OCI-LY1 (cell line): ENCODE measurements around the gene GPRIN2.

Experiments used
- H2AFZ ChIP-seq: fragments of 200-600 bp; sonication (generic), shearing (Covaris generic); 2 replicates; pipeline ENCODE4 v1.6.0; 2014; ENCODE audit warnings: antibody characterized with exemption, mild to moderate bottlenecking, low read length
- H3F3A ChIP-seq: fragments of 200-600 bp; sonication (generic), shearing (Covaris generic); 2 replicates; pipeline ENCODE4 v1.6.0; 2014; ENCODE audit warnings: mild to moderate bottlenecking, antibody characterized with exemption, low read length, moderate library complexity; ENCODE audit not compliant: insufficient read depth
- H3K27ac ChIP-seq: fragments of 200-600 bp; sonication (generic); 2 replicates; pipeline ENCODE4 v1.5.1; 2014; ENCODE audit warnings: low read length, mixed run types, mild to moderate bottlenecking, low read depth; ENCODE audit not compliant: poor library complexity, severe bottlenecking
- H3K27me3 ChIP-seq: fragments of 200-600 bp; sonication (generic); 2 replicates; pipeline ENCODE4 v1.6.0; 2014; ENCODE audit warnings: antibody characterized with exemption, mild to moderate bottlenecking, low read length, moderate library complexity; ENCODE audit not compliant: insufficient read depth
- H3K36me3 ChIP-seq: fragments of 200-600 bp; sonication (generic); 2 replicates; pipeline ENCODE4 v1.6.1; 2014; ENCODE audit warnings: mild to moderate bottlenecking, antibody characterized with exemption, low read length, moderate library complexity, mixed read lengths; ENCODE audit not compliant: insufficient read depth
- H3K4me1 ChIP-seq: fragments of 200-600 bp; sonication (generic); 2 replicates; pipeline ENCODE4 v1.5.1; 2014; ENCODE audit warnings: mild to moderate bottlenecking, low read length, moderate library complexity; ENCODE audit not compliant: insufficient read depth, severe bottlenecking
- H3K4me2 ChIP-seq: fragments of 200-600 bp; sonication (generic), shearing (Covaris generic); 2 replicates; pipeline ENCODE4 v1.6.1; 2014; ENCODE audit warnings: low read length
- H3K4me3 ChIP-seq: fragments of 200-600 bp; sonication (generic); 2 replicates; pipeline ENCODE4 v1.5.1; 2014; ENCODE audit warnings: low read length, low read depth, mild to moderate bottlenecking, mixed read lengths; ENCODE audit not compliant: poor library complexity, severe bottlenecking
- H3K79me2 ChIP-seq: fragments of 200-600 bp; shearing (Covaris generic); 2 replicates; pipeline ENCODE4 v1.6.1; 2016; ENCODE audit warnings: mixed run types, low read length, mixed read lengths; ENCODE audit not compliant: insufficient read depth
- H3K9ac ChIP-seq: fragments of 200-600 bp; sonication (generic), shearing (Covaris generic); 2 replicates; pipeline ENCODE4 v1.6.1; 2014; ENCODE audit warnings: mild to moderate bottlenecking, low read length, mixed read lengths
- H3K9me2 ChIP-seq: fragments of 200-600 bp; sonication (generic), shearing (Covaris generic); 2 replicates; pipeline ENCODE4 v1.6.1; 2014; ENCODE audit warnings: low read depth, mild to moderate bottlenecking, low read length, mixed read lengths
- H3K9me3 ChIP-seq: fragments of 200-600 bp; shearing (Covaris generic); 2 replicates; pipeline ENCODE4 v1.6.1; 2014; ENCODE audit warnings: low read length, mixed read lengths
- H4K20me1 ChIP-seq: fragments of 200-600 bp; sonication (generic), shearing (Covaris generic); 2 replicates; pipeline ENCODE4 v1.6.0; 2016; ENCODE audit warnings: mild to moderate bottlenecking, low read length; ENCODE audit not compliant: insufficient read depth
- CTCF ChIP-seq: fragments of 200-600 bp; sonication (generic), shearing (Covaris generic); IDR thresholded peaks from 2 replicates; pipeline ENCODE4 v1.5.1; 2017; ENCODE audit warnings: mild to moderate bottlenecking, antibody characterized with exemption, low read length, moderate library complexity, mixed read lengths
- EZH2 ChIP-seq: fragments of 200-600 bp; sonication (generic), shearing (Covaris generic); IDR thresholded peaks from 2 replicates; pipeline ENCODE4 v1.8.0; 2017; ENCODE audit warnings: borderline replicate concordance, mixed run types, mild to moderate bottlenecking, antibody characterized with exemption, low read length, moderate library complexity, mixed read lengths

The GPRIN2 gene

GRCh38 chr10:46552526-46553237 lies 3.8 kb downstream of the GPRIN2 start:
- Histone ChIP-seq H2AFZ (no peak overlapping the region), H3F3A (no peaks in the 10 kb centered on the region), H3K4me2 (no peak overlapping the region), H4K20me1 (no peaks in the 10 kb centered on the region), H3K9ac (no peak overlapping the region), H3K36me3 (no peaks in the 10 kb centered on the region), H3K9me2 (no peaks in the 10 kb centered on the region), H3K27me3 (peaks cover 7% of the 10 kb centered on the region), H3K4me3 (no peak overlapping the region), H3K9me3 (no peaks in the 10 kb centered on the region), H3K27ac (no peak overlapping the region), H3K79me2 (no peaks in the 10 kb centered on the region), H3K4me1 (no peaks in the 10 kb centered on the region)
- no peak for TF ChIP-seq EZH2
- TF ChIP-seq CTCF = no peak

GRCh38 chr10:46551701-46552525 lies 4.5 kb downstream of the GPRIN2 start:
- H3K36me3 ChIP-seq = no peaks in the 10 kb centered on the region
- no peak overlapping the region for H3K4me3 ChIP-seq
- H3K4me1 ChIP-seq = no peaks in the 10 kb centered on the region
- no peaks in the 10 kb centered on the region for H3K9me3 ChIP-seq
- no peaks in the 10 kb centered on the region for H4K20me1 ChIP-seq
- no peak overlapping the region for H3K4me2 ChIP-seq
- TF ChIP-seq CTCF (no peak), EZH2 (no peak)
- peaks cover 10% of the 10 kb centered on the region for H3K27me3 ChIP-seq
- no peaks in the 10 kb centered on the region for H3K9me2 ChIP-seq
- no peaks in the 10 kb centered on the region for H3K79me2 ChIP-seq
- H3K27ac ChIP-seq = no peak overlapping the region
- no peak overlapping the region for H3K9ac ChIP-seq
- no peaks in the 10 kb centered on the region for H3F3A ChIP-seq
- no peak overlapping the region for H2AFZ ChIP-seq

GRCh38 chr10:46550795-46551700 lies 5.4 kb downstream of the GPRIN2 start:
- H3K4me2 ChIP-seq = no peak overlapping the region
- no peak for TF ChIP-seq CTCF
- TF ChIP-seq EZH2 = no peak
- H3K4me3 ChIP-seq = no peak overlapping the region
- no peak overlapping the region for H3K9ac ChIP-seq
- H3F3A ChIP-seq = no peaks in the 10 kb centered on the region
- H3K9me3 ChIP-seq = no peaks in the 10 kb centered on the region
- no peak overlapping the region for H3K27ac ChIP-seq
- no peaks in the 10 kb centered on the region for H3K36me3 ChIP-seq
- H2AFZ ChIP-seq = no peak overlapping the region
- H3K79me2 ChIP-seq = no peaks in the 10 kb centered on the region
- no peaks in the 10 kb centered on the region for H4K20me1 ChIP-seq
- H3K9me2 ChIP-seq = no peaks in the 10 kb centered on the region
- no peaks in the 10 kb centered on the region for H3K4me1 ChIP-seq
- peaks cover 10% of the 10 kb centered on the region for H3K27me3 ChIP-seq
